ENCODE measurements around the gene ZKSCAN7.

GRCh38 chr3:44554626-44555592 is at the start of gene ZKSCAN7:
- TF ChIP-seq CTCF (IDR thresholded peaks at IDR 0.05) (peak in 1 of 6 experiments; percentile 4), POLR2A (IDR thresholded peaks at IDR 0.05) (no peak)

All from esophagus squamous epithelium (tissue), 4 donors.